Gastrocnemius medialis (tissue), 4 donors: Measurements from ENCODE around the gene LMCD1. TPM values are rescaled to one million over a fixed set of nuclear protein-coding genes. Genes with fewer than 3 reads are reported as not detected.

Source experiments
- ATAC-seq, 2 donors: fragments of 150-250 bp; one replicate each; pipeline ENCODE4 v1.9.1; 2016
- DNase-seq, 2 donors: peaks; one replicate each; pipeline ENCODE4 v3.0.0-alpha.2; 2019
- H3K27ac ChIP-seq, 4 donors: fragments of 200-600 bp; sonication (generic); 1 replicate in 1 of 4; 2 replicates in 3 of 4; pipeline ENCODE4 v1.5.1; 2016 to 2018; ENCODE audit warnings: mild to moderate bottlenecking in 2 of 4, moderate library complexity in 1 of 4
- H3K27me3 ChIP-seq, 3 donors: fragments of 200-600 bp; sonication (generic) in 2 of 3; 1 replicate in 1 of 3; 2 replicates in 2 of 3; pipeline versions ENCODE4 v1.5.1 to v1.6.0; 2016 to 2019; ENCODE audit warnings: mild to moderate bottlenecking in 1 of 3, moderate library complexity in 1 of 3
- H3K36me3 ChIP-seq, 2 donors: fragments of 200-600 bp; sonication (generic) in 1 of 2; one replicate each; pipeline ENCODE4 v1.5.1; 2017 to 2018
- H3K4me1 ChIP-seq, 2 donors: fragments of 200-600 bp; sonication (generic) in 1 of 2; one replicate each; pipeline ENCODE4 v1.5.1; 2016 to 2017; ENCODE audit warnings: mild to moderate bottlenecking in 2 of 2
- H3K4me3 ChIP-seq, 4 donors: fragments of 200-600 bp; sonication (generic) in 3 of 4; 1 replicate in 1 of 4; 2 replicates in 3 of 4; pipeline ENCODE4 v1.5.1; 2016 to 2019; ENCODE audit warnings: mild to moderate bottlenecking in 2 of 4
- H3K9me3 ChIP-seq, 3 donors: fragments of 200-600 bp; sonication (generic) in 2 of 3; 1 replicate in 1 of 3; 2 replicates in 2 of 3; pipeline ENCODE4 v1.5.1; 2016 to 2019
- CTCF ChIP-seq, 5 experiments: fragments of 450-650 bp in 3 of 5; fragments of 200-600 bp in 2 of 5; sonication (generic) in 2 of 5; IDR thresholded peaks in 4 of 5; conservative IDR thresholded peaks in 1 of 5; 1 replicate in 4 of 5; 2 replicates in 1 of 5; pipeline ENCODE4 v1.5.1; 2016 to 2019; ENCODE audit warnings: antibody characterized with exemption in 5 of 5, mild to moderate bottlenecking in 3 of 5, moderate library complexity in 3 of 5
- POLR2A ChIP-seq, 2 donors: fragments of 450-650 bp; IDR thresholded peaks; one replicate each; pipeline ENCODE4 v1.6.1; 2017; ENCODE audit warnings: antibody characterized with exemption in 2 of 2, mild to moderate bottlenecking in 2 of 2, moderate library complexity in 2 of 2
- in situ Hi-C, 4 donors: fragments of 200-750 bp; cut with MboI; loops; one replicate each; pipeline versions ENCODE4 v1.15.0 to v1.8.0; 2017; ENCODE audit warnings: low sequenced_read_pairs in 4 of 4
- intact Hi-C: fragments of 100-400 bp; cut with DNase I; formaldehyde crosslinking; loops from one replicate; pipeline ENCODE4 v1.15.1; 2023; ENCODE audit warnings: low total_unique reads
- total RNA-seq, 4 donors: library from RNA; depleted of rRNA; stranded (reverse); fragments of >200 nt; gene quantifications; one replicate each; pipeline versions ENCODE4 v1.1.0 to v1.2.3, GENCODE V29; 2016

Gene LMCD1
- total RNA-seq, 4 donors from 2014 or later, result 96.0 to 581 (median 167) TPM

DNA sequence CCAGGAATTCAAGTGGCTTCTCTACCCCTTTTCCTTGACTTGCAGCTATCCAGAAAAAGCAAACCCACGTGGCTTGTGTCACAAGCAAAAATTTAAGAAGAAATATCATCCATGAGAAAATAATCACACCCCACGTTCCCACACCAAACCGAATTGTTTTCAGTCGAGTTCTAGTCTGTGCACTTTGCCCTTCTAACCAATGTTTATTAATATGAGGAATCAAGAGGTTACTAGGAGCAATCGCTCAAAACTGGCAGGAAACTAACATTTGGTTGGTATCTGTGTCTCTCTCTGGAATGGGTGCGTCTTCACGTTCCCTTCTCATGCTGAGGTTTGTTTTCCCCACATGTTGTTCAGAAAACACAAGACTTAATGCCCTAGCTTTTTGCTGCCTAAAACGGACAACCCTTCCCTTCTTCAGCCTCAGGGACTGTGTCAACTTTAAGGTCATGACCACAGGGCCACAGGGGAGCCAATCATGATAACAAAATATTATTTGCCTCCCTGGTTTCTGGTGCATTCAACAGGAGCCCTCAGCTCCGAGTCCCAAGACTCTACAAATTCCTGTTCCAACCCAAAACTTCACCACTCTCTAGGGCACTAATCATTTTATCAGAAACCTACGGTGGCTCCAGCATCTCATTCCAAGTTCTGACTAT lies 41.4 kb upstream of the LMCD1 start:
- intact Hi-C loops, result no loop called here
- in situ Hi-C loops, result no loop called here
- H3K27ac ChIP-seq, result peak overlapping the region in 1 of 4 donors; percentile 7
- no peaks in the 10 kb centered on the region for H3K9me3 ChIP-seq
- no peak overlapping the region for H3K4me3 ChIP-seq
- DNase-seq (no peak), ATAC-seq (no peak)
- H3K36me3 ChIP-seq, result no peaks in the 10 kb centered on the region
- H3K27me3 ChIP-seq, result no peaks in the 10 kb centered on the region
- TF ChIP-seq CTCF (IDR thresholded peaks at IDR 0.05 in 4 of 5, conservative IDR thresholded peaks at IDR 0.05 in 1 of 5), result no peak
- no peak for TF ChIP-seq POLR2A (IDR thresholded peaks at IDR 0.05)
- no peaks in the 10 kb centered on the region for H3K4me1 ChIP-seq

GRCh38 chr3:8460815-8461456 lies 40.7 kb upstream of the LMCD1 start:
- no peak for TF ChIP-seq CTCF (IDR thresholded peaks at IDR 0.05 in 4 of 5, conservative IDR thresholded peaks at IDR 0.05 in 1 of 5)
- TF ChIP-seq POLR2A (IDR thresholded peaks at IDR 0.05), result no peak
- intact Hi-C loops, result no loop called here

GRCh38 chr3:8464668-8465067 lies 37.0 kb upstream of the LMCD1 start:
- no peaks in the 10 kb centered on the region for H3K4me1 ChIP-seq
- intact Hi-C loops (no loop called here), in situ Hi-C loops (no loop called here)
- no peaks in the 10 kb centered on the region for H3K36me3 ChIP-seq
- TF ChIP-seq POLR2A (IDR thresholded peaks at IDR 0.05) (no peak), CTCF (IDR thresholded peaks at IDR 0.05 in 4 of 5, conservative IDR thresholded peaks at IDR 0.05 in 1 of 5) (no peak)
- no peaks in the 10 kb centered on the region for H3K9me3 ChIP-seq
- H3K27ac ChIP-seq, result no peak overlapping the region
- H3K4me3 ChIP-seq, result no peak overlapping the region
- no peak for ATAC-seq
- no peaks in the 10 kb centered on the region for H3K27me3 ChIP-seq
- DNase-seq, result no peak

More at GRCh38 chr3:8460815-8461456, 40.7 kb upstream of the LMCD1 start:
- Histone ChIP-seq H3K36me3 (no peaks in the 10 kb centered on the region), H3K4me1 (no peaks in the 10 kb centered on the region), H3K9me3 (no peaks in the 10 kb centered on the region), H3K27ac (no peak overlapping the region), H3K4me3 (no peak overlapping the region), H3K27me3 (no peaks in the 10 kb centered on the region)
- in situ Hi-C loops, result no loop called here
- no peak for ATAC-seq
- DNase-seq, result no peak

DNA sequence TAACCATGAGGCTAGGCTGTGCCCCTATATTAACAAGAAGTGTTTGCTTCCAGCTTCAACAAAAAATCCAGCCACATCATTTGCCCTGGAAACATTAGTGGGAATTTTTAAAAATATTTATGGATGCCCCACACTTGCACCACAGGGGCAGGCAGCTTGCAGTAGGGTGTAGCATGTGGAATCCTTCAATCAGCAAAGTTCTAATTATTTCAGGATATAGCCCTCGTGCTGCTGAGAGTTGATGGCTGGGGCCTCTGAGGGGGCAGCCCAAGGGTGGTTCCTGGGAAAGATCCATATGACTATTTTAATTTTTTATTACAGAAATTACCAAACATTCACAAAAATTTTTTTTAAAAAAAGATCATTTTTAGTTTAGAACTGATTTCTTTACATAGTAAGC lies 35.1 kb upstream of the LMCD1 start:
- H3K27ac ChIP-seq, result no peak overlapping the region
- TF ChIP-seq POLR2A (IDR thresholded peaks at IDR 0.05), result no peak
- no peak for TF ChIP-seq CTCF (IDR thresholded peaks at IDR 0.05 in 4 of 5, conservative IDR thresholded peaks at IDR 0.05 in 1 of 5)
- ATAC-seq (no peak), DNase-seq (no peak)
- H3K9me3 ChIP-seq, result no peaks in the 10 kb centered on the region
- no peak overlapping the region for H3K4me3 ChIP-seq
- intact Hi-C loops (no loop called here), in situ Hi-C loops (no loop called here)
- H3K36me3 ChIP-seq, result no peaks in the 10 kb centered on the region
- H3K27me3 ChIP-seq, result no peaks in the 10 kb centered on the region
- no peaks in the 10 kb centered on the region for H3K4me1 ChIP-seq
